Right ventricle myocardium inferior (tissue), 1 donor: ENCODE data around the gene ANKRD39. TPM values are rescaled to one million over a fixed set of nuclear protein-coding genes. Genes with fewer than 3 reads are reported as not detected.
A peak's percentile ranks its signal among the peaks of the same experiment; 100 is the strongest.

Source experiments
- ATAC-seq: fragments of 200-7000 bp; cut with Tn5 transposase; one replicate; pipeline ENCODE4 v1.9.1; 2020; ENCODE audit warnings: mild to moderate bottlenecking, moderate library complexity
- DNase-seq: peaks from one replicate; pipeline ENCODE4 v3.0.0; 2021; ENCODE audit errors: missing footprints
- intact Hi-C: fragments of 100-400 bp; cut with DNase I; formaldehyde crosslinking; loops from one replicate; pipeline ENCODE4 v1.11.0; 2022
- long read RNA-seq: library from polyadenylated mRNA; unstranded; transcript quantifications from one replicate; pipeline ENCODE4 v2.0.0, GENCODE V29; 2021
- total RNA-seq: library from RNA; stranded (reverse); fragmentation: NEBNext Ultra II Directional; extraction: Animal tissue kit (Norgen Biotek cat#: 25700); gene quantifications from one replicate; pipeline ENCODE4 v1.2.1, GENCODE V29; 2021
- donor health status: DM: no; HTN: yes; CAD: no; lungs with severe emphysema.

Gene ANKRD39
- total RNA-seq, result 17.4 TPM
- long read RNA-seq, full-length matches to known transcripts, result 13 of 15 reads
- long read RNA-seq, partial matches to known transcripts, result 2 of 15 reads
- long read RNA-seq, other reads (novel, unspliced or antisense), result 0 of 15 reads

- peak; percentile 97 for ATAC-seq
- intact Hi-C loops, result loop anchor here (1.0 to 5.0 kb wide), 5 partner anchors 10 to 102 kb away; partner anchors contain the start of genes CNNM3 and CNNM4
Observed at GRCh38 chr2:96857667-96858372, at the start of gene ANKRD39. TSS of gene ANKRD39 (minus strand) at chr2:96858016. CDS start at chr2:96857987, 29 bp downstream.

GRCh38 chr2:96906729-96907114 lies 48.9 kb upstream of the ANKRD39 start:
- DNase-seq (peak; percentile 79), ATAC-seq (peak; percentile 50)
- intact Hi-C loops, result loop anchor here (1.0 to 5.0 kb wide), 3 partner anchors 37 to 89 kb away; partner anchors contain the start of gene CNNM3

More at GRCh38 chr2:96857667-96858372, at the start of gene ANKRD39:
- DNase-seq, result peak; percentile 97

GRCh38 chr2:96903815-96904214 lies 46.0 kb upstream of the ANKRD39 start:
- ATAC-seq, result no peak
- no peak for DNase-seq
- intact Hi-C loops, result no loop called here

- DNase-seq, result no peak
- intact Hi-C loops, result no loop called here
- no peak for ATAC-seq
Observed at GRCh38 chr2:96903318-96903717, 45.5 kb upstream of the ANKRD39 start.

- ATAC-seq, result no peak
- no peak for DNase-seq
- intact Hi-C loops, result no loop called here
Observed at GRCh38 chr2:96900237-96900636, 42.4 kb upstream of the ANKRD39 start.

- ATAC-seq (no peak), DNase-seq (no peak)
- intact Hi-C loops, result no loop called here
Observed at GRCh38 chr2:96899413-96899741, 41.6 kb upstream of the ANKRD39 start.

- intact Hi-C loops, result no loop called here
- no peak for ATAC-seq
- DNase-seq, result no peak
Observed at GRCh38 chr2:96898641-96899412, 41.0 kb upstream of the ANKRD39 start.

GRCh38 chr2:96898135-96898505 lies 40.3 kb upstream of the ANKRD39 start:
- no peak for DNase-seq
- ATAC-seq, result no peak
- intact Hi-C loops, result no loop called here

- ATAC-seq (no peak), DNase-seq (no peak)
- intact Hi-C loops, result no loop called here
Observed at GRCh38 chr2:96897491-96898134, 39.8 kb upstream of the ANKRD39 start.

GRCh38 chr2:96895746-96896651 lies 38.2 kb upstream of the ANKRD39 start:
- DNase-seq (no peak), ATAC-seq (no peak)
- intact Hi-C loops, result no loop called here

GRCh38 chr2:96895032-96895745 lies 37.4 kb upstream of the ANKRD39 start:
- DNase-seq (no peak), ATAC-seq (no peak)
- intact Hi-C loops, result no loop called here

GRCh38 chr2:96894151-96894531 lies 36.3 kb upstream of the ANKRD39 start:
- ATAC-seq, result no peak
- no peak for DNase-seq
- intact Hi-C loops, result no loop called here

- intact Hi-C loops, result no loop called here
- no peak for DNase-seq
- no peak for ATAC-seq
Observed at GRCh38 chr2:96893289-96894150, 35.7 kb upstream of the ANKRD39 start.

GRCh38 chr2:96891591-96892333 lies 33.9 kb upstream of the ANKRD39 start:
- intact Hi-C loops, result no loop called here
- DNase-seq, result no peak
- ATAC-seq, result no peak

- no peak for DNase-seq
- ATAC-seq, result no peak
- intact Hi-C loops, result no loop called here
Observed at GRCh38 chr2:96890726-96891385, 33.0 kb upstream of the ANKRD39 start.

- DNase-seq, result no peak
- intact Hi-C loops, result no loop called here
- ATAC-seq, result no peak
Observed at GRCh38 chr2:96890252-96890651, 32.4 kb upstream of the ANKRD39 start.
